ENCODE results near the gene AP2A2.

AP2A2 gene

GRCh38 chr11:1051356-1052132 lies 125.9 kb downstream of the AP2A2 start:
- no peaks in the 10 kb centered on the region for H3K36me3 Mint-ChIP-seq
- peaks cover 5% of the 10 kb centered on the region for H3K4me1 Mint-ChIP-seq
- H3K9me3 Mint-ChIP-seq = no peaks in the 10 kb centered on the region
- DNase-seq (ENCODE audit: low spot score in 2 of 2) (no peak), ATAC-seq (no peak)
- no peak overlapping the region for H3K27ac Mint-ChIP-seq
- no peak overlapping the region for H3K4me3 Mint-ChIP-seq

GRCh38 chr11:1052133-1053011 lies 126.7 kb downstream of the AP2A2 start:
- Mint-ChIP-seq H3K36me3 (no peaks in the 10 kb centered on the region), H3K4me1 (peaks cover 5% of the 10 kb centered on the region), H3K4me3 (no peak overlapping the region), H3K9me3 (no peaks in the 10 kb centered on the region), H3K27ac (no peak overlapping the region)
- ATAC-seq (no peak), DNase-seq (ENCODE audit: low spot score in 2 of 2) (no peak)

DNA sequence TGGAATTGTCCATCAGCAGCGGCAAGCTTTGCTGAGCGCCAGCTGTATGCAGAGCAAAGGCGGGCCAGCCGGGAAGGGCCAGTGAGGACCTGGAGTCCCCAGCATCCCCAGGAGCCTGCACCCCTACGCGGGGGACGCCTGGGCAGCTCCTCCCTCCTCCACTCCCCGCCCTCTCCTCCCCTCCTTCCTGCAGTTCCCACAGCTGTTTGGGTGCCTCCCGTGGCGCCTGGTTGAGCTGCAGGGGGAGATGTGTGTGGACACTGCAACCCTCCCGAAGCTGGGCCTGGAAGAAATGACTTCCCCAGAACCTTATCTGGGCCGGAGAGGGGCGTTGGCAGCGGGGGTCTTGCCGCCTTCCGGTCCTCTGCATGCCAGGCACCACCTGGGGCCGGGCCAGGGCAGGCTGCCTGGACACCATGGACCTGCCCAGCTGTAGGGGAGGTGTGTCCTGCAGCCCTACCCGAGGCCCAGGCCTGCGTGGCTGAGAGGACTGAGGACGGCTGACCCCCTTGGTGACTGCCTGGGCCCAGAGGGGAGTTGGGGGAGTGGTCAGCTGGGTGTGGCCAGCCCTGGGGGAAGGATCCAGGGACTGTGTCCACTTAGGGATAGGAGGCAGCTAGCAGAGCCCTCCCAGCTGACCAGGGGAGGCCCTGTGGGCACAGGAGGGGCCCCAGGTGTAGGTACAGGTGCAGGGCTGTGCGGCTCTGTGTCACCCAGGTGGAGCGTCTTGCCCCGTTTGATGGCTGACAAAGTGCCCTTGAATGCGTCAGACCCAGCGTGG lies 127.6 kb downstream of the AP2A2 start:
- Mint-ChIP-seq H3K4me1 (peaks cover 5% of the 10 kb centered on the region), H3K9me3 (no peaks in the 10 kb centered on the region), H3K4me3 (no peak overlapping the region), H3K27ac (no peak overlapping the region), H3K36me3 (no peaks in the 10 kb centered on the region)
- DNase-seq (ENCODE audit: low spot score in 2 of 2) = no peak
- no peak for ATAC-seq

DNA sequence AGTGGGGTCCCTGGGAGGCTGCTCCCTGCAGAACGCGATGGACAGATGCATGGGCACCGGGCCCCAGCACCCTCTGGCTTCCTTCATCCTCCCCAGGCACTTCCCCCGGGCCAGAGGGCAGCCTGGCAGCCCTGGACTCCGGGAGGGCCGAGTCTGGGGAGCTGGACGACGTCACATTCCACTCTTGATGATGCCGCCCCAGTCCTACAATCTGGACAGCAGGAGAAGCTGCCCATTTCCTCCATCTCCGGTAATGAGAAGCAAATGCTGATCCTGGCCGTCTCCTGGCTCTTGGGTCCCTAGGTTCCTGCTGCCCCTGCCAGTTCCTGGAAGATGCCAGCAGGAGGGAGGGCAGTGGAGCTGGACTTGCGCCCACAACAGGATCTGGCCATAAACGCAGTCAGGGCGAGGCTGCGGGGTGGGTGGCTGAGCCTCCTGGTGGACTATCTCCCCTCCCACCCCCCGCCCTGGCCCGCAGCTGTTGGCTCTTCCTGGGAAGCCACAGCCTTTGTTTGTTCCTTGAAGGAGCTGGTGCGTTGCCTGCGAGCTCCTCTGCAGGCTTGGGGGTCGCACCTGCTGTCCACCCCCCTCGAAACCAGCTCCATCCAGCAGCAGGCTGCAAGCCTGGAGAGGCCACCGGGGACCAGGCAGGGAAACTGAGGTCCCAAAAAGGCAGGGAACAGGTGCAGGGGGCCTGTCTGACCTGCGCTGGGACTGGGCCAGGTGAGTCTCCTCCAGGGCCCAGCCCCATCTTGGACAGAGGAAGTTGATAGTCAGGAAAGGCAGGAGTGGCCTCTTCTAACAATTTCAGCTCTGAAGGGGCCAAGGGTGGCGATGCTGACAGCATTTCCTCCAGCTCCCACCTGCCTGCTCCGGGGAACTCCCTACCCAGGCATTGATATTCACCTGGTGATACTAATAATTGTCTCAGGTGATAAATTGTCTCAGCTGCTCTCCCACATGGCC lies 128.8 kb downstream of the AP2A2 start:
- DNase-seq (ENCODE audit: low spot score in 2 of 2) = no peak
- Mint-ChIP-seq H3K9me3 (no peaks in the 10 kb centered on the region), H3K4me1 (peaks cover 5% of the 10 kb centered on the region), H3K36me3 (no peaks in the 10 kb centered on the region), H3K27ac (no peak overlapping the region), H3K4me3 (no peak overlapping the region)
- ATAC-seq = no peak

GRCh38 chr11:1055109-1055703 lies 129.5 kb downstream of the AP2A2 start:
- no peaks in the 10 kb centered on the region for H3K36me3 Mint-ChIP-seq
- H3K4me3 Mint-ChIP-seq = no peak overlapping the region
- no peak for ATAC-seq
- no peak for DNase-seq (ENCODE audit: low spot score in 2 of 2)
- no peak overlapping the region for H3K27ac Mint-ChIP-seq
- H3K9me3 Mint-ChIP-seq = no peaks in the 10 kb centered on the region
- peaks cover 5% of the 10 kb centered on the region for H3K4me1 Mint-ChIP-seq

- Mint-ChIP-seq H3K4me3 (no peak overlapping the region), H3K9me3 (no peaks in the 10 kb centered on the region), H3K36me3 (no peaks in the 10 kb centered on the region), H3K4me1 (peaks cover under 1% of the 10 kb centered on the region), H3K27ac (no peak overlapping the region)
- no peak for ATAC-seq
- DNase-seq (ENCODE audit: low spot score in 2 of 2) = no peak
These were observed 130.5 kb downstream of the AP2A2 start for GRCh38 chr11:1055990-1056771.

DNA sequence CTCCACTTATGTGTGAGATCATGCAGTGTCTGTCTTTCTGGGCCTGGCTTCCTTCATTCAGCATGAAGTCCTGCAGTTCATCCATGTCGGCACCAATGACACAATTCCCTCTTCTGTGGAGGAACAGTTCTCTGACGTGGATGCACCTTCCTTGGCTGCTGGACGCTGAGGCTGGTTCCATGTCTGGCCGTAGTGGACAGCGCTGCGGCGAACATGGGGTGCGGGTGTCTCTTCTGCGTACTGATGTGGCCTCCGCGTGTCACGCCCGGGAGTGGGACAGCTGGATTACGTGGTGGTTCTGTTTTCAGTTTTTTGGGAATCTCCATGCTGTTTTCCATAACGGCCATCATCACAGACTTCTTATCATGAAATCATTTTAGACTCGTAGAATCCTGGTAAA lies 132.1 kb downstream of the AP2A2 start:
- peaks cover 5% of the 10 kb centered on the region for H3K9me3 Mint-ChIP-seq
- H3K4me3 Mint-ChIP-seq = no peak overlapping the region
- DNase-seq (ENCODE audit: low spot score in 2 of 2) (no peak), ATAC-seq (no peak)
- H3K4me1 Mint-ChIP-seq = no peaks in the 10 kb centered on the region
- H3K36me3 Mint-ChIP-seq = no peaks in the 10 kb centered on the region
- no peak overlapping the region for H3K27ac Mint-ChIP-seq

DNA sequence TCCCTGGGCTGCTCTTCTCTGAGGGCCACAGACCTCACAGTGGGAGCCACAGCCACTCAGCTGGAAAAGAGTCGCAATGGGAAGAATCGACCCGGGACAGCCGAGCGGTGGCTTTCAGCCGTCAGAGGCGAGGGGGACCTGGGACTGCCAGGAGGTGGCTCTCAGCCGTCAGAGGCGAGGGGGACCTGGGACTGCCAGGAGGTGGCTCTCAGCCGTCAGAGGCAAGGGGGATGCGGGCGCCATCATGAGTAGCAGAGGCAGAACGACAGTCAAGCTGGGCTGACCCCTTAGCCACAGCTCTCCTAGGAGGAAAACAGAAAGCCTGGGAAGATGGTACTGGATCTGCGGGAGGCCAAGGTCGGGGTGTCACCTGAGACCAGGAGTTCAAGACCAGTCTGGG lies 134.1 kb downstream of the AP2A2 start:
- DNase-seq (ENCODE audit: low spot score in 2 of 2) (no peak), ATAC-seq (no peak)
- Mint-ChIP-seq H3K27ac (no peak overlapping the region), H3K4me3 (no peak overlapping the region), H3K4me1 (no peaks in the 10 kb centered on the region), H3K36me3 (no peaks in the 10 kb centered on the region), H3K9me3 (peaks cover 5% of the 10 kb centered on the region)

DNA sequence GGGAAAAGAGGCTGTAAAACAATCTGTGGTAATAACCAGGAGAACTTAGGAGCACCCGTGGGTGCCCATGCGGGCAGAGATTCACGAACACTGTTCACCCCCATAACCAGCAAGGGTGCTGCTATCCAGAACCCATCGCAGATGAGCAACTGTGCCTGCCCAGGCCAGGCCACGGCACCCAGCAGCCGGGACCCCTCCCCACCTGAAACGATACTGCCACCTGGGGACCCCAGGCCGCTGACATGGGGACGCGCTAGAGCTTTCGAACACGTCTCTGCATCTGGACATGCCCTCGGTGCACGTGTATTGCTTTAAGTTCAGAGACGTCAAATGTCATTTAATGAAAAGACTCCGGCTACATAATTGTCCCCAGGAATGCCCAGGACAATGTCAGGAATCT lies 134.7 kb downstream of the AP2A2 start:
- Mint-ChIP-seq H3K27ac (no peak overlapping the region), H3K4me1 (no peaks in the 10 kb centered on the region), H3K9me3 (peaks cover 5% of the 10 kb centered on the region), H3K36me3 (no peaks in the 10 kb centered on the region), H3K4me3 (no peak overlapping the region)
- no peak for DNase-seq (ENCODE audit: low spot score in 2 of 2)
- no peak for ATAC-seq

- no peaks in the 10 kb centered on the region for H3K36me3 Mint-ChIP-seq
- ATAC-seq (no peak), DNase-seq (ENCODE audit: low spot score in 2 of 2) (no peak)
- H3K27ac Mint-ChIP-seq = no peak overlapping the region
- no peaks in the 10 kb centered on the region for H3K4me1 Mint-ChIP-seq
- no peak overlapping the region for H3K4me3 Mint-ChIP-seq
- H3K9me3 Mint-ChIP-seq = peaks cover 5% of the 10 kb centered on the region
These were observed 135.4 kb downstream of the AP2A2 start for GRCh38 chr11:1060852-1061616.
